OCI-LY1 (cell line): ENCODE data around the gene PCSK5.

Source experiments
- H2AFZ ChIP-seq: fragments of 200-600 bp; sonication (generic), shearing (Covaris generic); 2 replicates; pipeline ENCODE4 v1.6.0; 2014; ENCODE audit warnings: antibody characterized with exemption, mild to moderate bottlenecking, low read length
- H3F3A ChIP-seq: fragments of 200-600 bp; sonication (generic), shearing (Covaris generic); 2 replicates; pipeline ENCODE4 v1.6.0; 2014; ENCODE audit warnings: mild to moderate bottlenecking, antibody characterized with exemption, low read length, moderate library complexity; ENCODE audit not compliant: insufficient read depth
- H3K27ac ChIP-seq: fragments of 200-600 bp; sonication (generic); 2 replicates; pipeline ENCODE4 v1.5.1; 2014; ENCODE audit warnings: low read length, mixed run types, mild to moderate bottlenecking, low read depth; ENCODE audit not compliant: poor library complexity, severe bottlenecking
- H3K27me3 ChIP-seq: fragments of 200-600 bp; sonication (generic); 2 replicates; pipeline ENCODE4 v1.6.0; 2014; ENCODE audit warnings: antibody characterized with exemption, mild to moderate bottlenecking, low read length, moderate library complexity; ENCODE audit not compliant: insufficient read depth
- H3K36me3 ChIP-seq: fragments of 200-600 bp; sonication (generic); 2 replicates; pipeline ENCODE4 v1.6.1; 2014; ENCODE audit warnings: mild to moderate bottlenecking, antibody characterized with exemption, low read length, moderate library complexity, mixed read lengths; ENCODE audit not compliant: insufficient read depth
- H3K4me1 ChIP-seq: fragments of 200-600 bp; sonication (generic); 2 replicates; pipeline ENCODE4 v1.5.1; 2014; ENCODE audit warnings: mild to moderate bottlenecking, low read length, moderate library complexity; ENCODE audit not compliant: insufficient read depth, severe bottlenecking
- H3K4me2 ChIP-seq: fragments of 200-600 bp; sonication (generic), shearing (Covaris generic); 2 replicates; pipeline ENCODE4 v1.6.1; 2014; ENCODE audit warnings: low read length
- H3K4me3 ChIP-seq: fragments of 200-600 bp; sonication (generic); 2 replicates; pipeline ENCODE4 v1.5.1; 2014; ENCODE audit warnings: low read length, low read depth, mild to moderate bottlenecking, mixed read lengths; ENCODE audit not compliant: poor library complexity, severe bottlenecking
- H3K79me2 ChIP-seq: fragments of 200-600 bp; shearing (Covaris generic); 2 replicates; pipeline ENCODE4 v1.6.1; 2016; ENCODE audit warnings: mixed run types, low read length, mixed read lengths; ENCODE audit not compliant: insufficient read depth
- H3K9ac ChIP-seq: fragments of 200-600 bp; sonication (generic), shearing (Covaris generic); 2 replicates; pipeline ENCODE4 v1.6.1; 2014; ENCODE audit warnings: mild to moderate bottlenecking, low read length, mixed read lengths
- H3K9me2 ChIP-seq: fragments of 200-600 bp; sonication (generic), shearing (Covaris generic); 2 replicates; pipeline ENCODE4 v1.6.1; 2014; ENCODE audit warnings: low read depth, mild to moderate bottlenecking, low read length, mixed read lengths
- H3K9me3 ChIP-seq: fragments of 200-600 bp; shearing (Covaris generic); 2 replicates; pipeline ENCODE4 v1.6.1; 2014; ENCODE audit warnings: low read length, mixed read lengths
- H4K20me1 ChIP-seq: fragments of 200-600 bp; sonication (generic), shearing (Covaris generic); 2 replicates; pipeline ENCODE4 v1.6.0; 2016; ENCODE audit warnings: mild to moderate bottlenecking, low read length; ENCODE audit not compliant: insufficient read depth
- CTCF ChIP-seq: fragments of 200-600 bp; sonication (generic), shearing (Covaris generic); IDR thresholded peaks from 2 replicates; pipeline ENCODE4 v1.5.1; 2017; ENCODE audit warnings: mild to moderate bottlenecking, antibody characterized with exemption, low read length, moderate library complexity, mixed read lengths
- EZH2 ChIP-seq: fragments of 200-600 bp; sonication (generic), shearing (Covaris generic); IDR thresholded peaks from 2 replicates; pipeline ENCODE4 v1.8.0; 2017; ENCODE audit warnings: borderline replicate concordance, mixed run types, mild to moderate bottlenecking, antibody characterized with exemption, low read length, moderate library complexity, mixed read lengths

Gene PCSK5

GRCh38 chr9:76107482-76107881 is 217.0 kb downstream of the PCSK5 start:
- H3K4me2 ChIP-seq: no peak overlapping the region
- H3K4me1 ChIP-seq: no peaks in the 10 kb centered on the region
- H3K4me3 ChIP-seq: no peak overlapping the region
- no peaks in the 10 kb centered on the region for H3K9me2 ChIP-seq
- no peaks in the 10 kb centered on the region for H3K36me3 ChIP-seq
- no peak overlapping the region for H3K9ac ChIP-seq
- H4K20me1 ChIP-seq: no peaks in the 10 kb centered on the region
- no peaks in the 10 kb centered on the region for H3K9me3 ChIP-seq
- no peaks in the 10 kb centered on the region for H3F3A ChIP-seq
- no peaks in the 10 kb centered on the region for H3K27me3 ChIP-seq
- H3K79me2 ChIP-seq: no peaks in the 10 kb centered on the region
- H3K27ac ChIP-seq: no peak overlapping the region
- H2AFZ ChIP-seq: no peak overlapping the region
- TF ChIP-seq EZH2 (no peak), CTCF (no peak)

GRCh38 chr9:76109953-76110352 is 219.5 kb downstream of the PCSK5 start:
- Histone ChIP-seq H3K4me2 (no peak overlapping the region), H3F3A (no peaks in the 10 kb centered on the region), H3K9me2 (no peaks in the 10 kb centered on the region), H3K9ac (no peak overlapping the region), H3K9me3 (no peaks in the 10 kb centered on the region), H3K79me2 (no peaks in the 10 kb centered on the region), H3K36me3 (no peaks in the 10 kb centered on the region), H3K4me3 (no peak overlapping the region), H4K20me1 (no peaks in the 10 kb centered on the region), H2AFZ (no peak overlapping the region), H3K4me1 (no peaks in the 10 kb centered on the region), H3K27me3 (no peaks in the 10 kb centered on the region), H3K27ac (no peak overlapping the region)
- no peak for TF ChIP-seq CTCF
- no peak for TF ChIP-seq EZH2

- Histone ChIP-seq H3F3A (no peaks in the 10 kb centered on the region), H2AFZ (no peak overlapping the region), H3K9me2 (no peaks in the 10 kb centered on the region), H3K9ac (no peak overlapping the region), H3K79me2 (no peaks in the 10 kb centered on the region), H3K4me1 (no peaks in the 10 kb centered on the region), H3K36me3 (no peaks in the 10 kb centered on the region), H3K27ac (no peak overlapping the region), H3K9me3 (no peaks in the 10 kb centered on the region), H3K27me3 (no peaks in the 10 kb centered on the region), H4K20me1 (no peaks in the 10 kb centered on the region), H3K4me3 (no peak overlapping the region), H3K4me2 (no peak overlapping the region)
- TF ChIP-seq EZH2: no peak
- TF ChIP-seq CTCF: no peak
Observed at GRCh38 chr9:76112151-76112550, 221.7 kb downstream of the PCSK5 start.
